IMR-90 (cell line): ENCODE results near the gene KRT77. TPM values are rescaled to one million over a fixed set of nuclear protein-coding genes. Genes with fewer than 3 reads are reported as not detected.

Experiments
- ATAC-seq: fragments of 200-7000 bp; cut with Tn5 transposase; 2 replicates; pipeline ENCODE4 v1.9.1; 2020; ENCODE audit warnings: low read depth, mild to moderate bottlenecking, moderate library complexity
- BruUV-seq: library from RNA; stranded (reverse); fragments of 400-500 nt; replicated peaks from 2 replicates; lab custom pipeline; 2021; lab: Mats Ljungman, UMichigan
- CTCF ChIA-PET: fragments of 300-600 bp; formaldehyde crosslinking; extraction: SDS; loops from one replicate; lab custom pipeline; 2021; ENCODE audit warnings: antibody characterized with exemption; lab: Yijun Ruan, JAX
- POLR2A ChIA-PET: fragments of 300-600 bp; sonication (Branson Sonifier 250); formaldehyde crosslinking; loops from one replicate; lab custom pipeline; 2022; ENCODE audit warnings: antibody characterized with exemption; ENCODE audit not compliant: unreplicated experiment; lab: Charles Lee
- DNase-seq: peaks from one replicate; pipeline ENCODE4 v3.0.0; 2013
- H2AFZ ChIP-seq: replicated peaks from 2 replicates; pipeline ENCODE3; 2013; ENCODE audit warnings: low read length, mild to moderate bottlenecking; ENCODE audit not compliant: poor library complexity
- H2AK5ac ChIP-seq: 2 replicates; pipeline ENCODE4 v1.6.1; 2013; ENCODE audit warnings: low read depth, low read length, inconsistent platforms
- H2AK9ac ChIP-seq: replicated peaks from 2 replicates; pipeline ENCODE3; 2013; ENCODE audit warnings: mild to moderate bottlenecking, low read depth, low read length, moderate library complexity; ENCODE audit not compliant: poor library complexity
- H2BK120ac ChIP-seq: 2 replicates; pipeline ENCODE4 v1.6.1; 2013; ENCODE audit warnings: low read depth, low read length, inconsistent platforms
- H2BK15ac ChIP-seq: 3 replicates; pipeline ENCODE4 v1.6.1; 2013; ENCODE audit warnings: low read depth, low read length, inconsistent platforms
- H2BK20ac ChIP-seq: 2 replicates; pipeline ENCODE4 v1.6.1; 2013; ENCODE audit warnings: low read depth, mild to moderate bottlenecking, inconsistent platforms, low read length, moderate library complexity
- H2BK5ac ChIP-seq: 2 replicates; pipeline ENCODE4 v1.6.1; 2013; ENCODE audit warnings: mild to moderate bottlenecking, low read depth, low read length, inconsistent platforms; ENCODE audit not compliant: poor library complexity, severe bottlenecking
- H3K14ac ChIP-seq: replicated peaks from 2 replicates; pipeline ENCODE4 v1.6.1; 2013; ENCODE audit warnings: low read depth, low read length, inconsistent platforms
- H3K18ac ChIP-seq: 2 replicates; pipeline ENCODE4 v1.6.1; 2013; ENCODE audit warnings: low read depth, low read length, control low read depth
- H3K23ac ChIP-seq: 2 replicates; pipeline ENCODE4 v1.6.1; 2013; ENCODE audit warnings: low read depth, low read length, inconsistent platforms
- H3K27ac ChIP-seq: 2 replicates; pipeline ENCODE4 v1.5.1; 2013; ENCODE audit warnings: mild to moderate bottlenecking, control low read depth, low read length; ENCODE audit not compliant: insufficient read depth
- H3K27me3 ChIP-seq: 2 replicates; pipeline ENCODE4 v1.6.1; 2013; ENCODE audit warnings: low read length; ENCODE audit not compliant: control insufficient read depth, insufficient read depth
- H3K36me3 ChIP-seq: 2 replicates; pipeline ENCODE4 v1.6.1; 2013; ENCODE audit warnings: low read length, mixed read lengths; ENCODE audit not compliant: control insufficient read depth, insufficient read depth
- H3K4ac ChIP-seq: 2 replicates; pipeline ENCODE4 v1.6.1; 2013; ENCODE audit warnings: low read depth, low read length, inconsistent platforms
- H3K4me1 ChIP-seq: 2 replicates; pipeline ENCODE4 v1.6.1; 2013; ENCODE audit warnings: low read length, mixed read lengths; ENCODE audit not compliant: control insufficient read depth, insufficient read depth
- H3K4me2 ChIP-seq: 2 replicates; pipeline ENCODE4 v1.6.1; 2013; ENCODE audit warnings: low read depth, mild to moderate bottlenecking, control low read depth, low read length, moderate library complexity
- H3K4me3 ChIP-seq: 2 replicates; pipeline ENCODE4 v1.5.1; 2013; ENCODE audit warnings: low read depth, mild to moderate bottlenecking, control low read depth, low read length, moderate library complexity; ENCODE audit not compliant: insufficient read depth
- H3K56ac ChIP-seq: 2 replicates; pipeline ENCODE4 v1.6.1; 2013; ENCODE audit warnings: low read length, inconsistent platforms; ENCODE audit not compliant: insufficient read depth; ENCODE audit errors: extremely low read depth
- H3K79me1 ChIP-seq, 2 experiments: 2 replicates each; pipeline ENCODE4 v1.6.1; 2013; ENCODE audit warnings: low read length in 2 of 2, inconsistent platforms in 1 of 2, low read depth in 1 of 2
- H3K9ac ChIP-seq: 2 replicates; pipeline ENCODE4 v1.6.1; 2013; ENCODE audit warnings: low read depth, low read length, control low read depth
- H3K9me1 ChIP-seq: 2 replicates; pipeline ENCODE4 v1.6.1; 2013; ENCODE audit warnings: low read length, inconsistent platforms; ENCODE audit not compliant: insufficient read depth
- H3K9me3 ChIP-seq: 2 replicates; pipeline ENCODE4 v1.6.1; 2013; ENCODE audit warnings: low read length; ENCODE audit not compliant: control insufficient read depth, insufficient read depth
- H4K20me1 ChIP-seq: 2 replicates; pipeline ENCODE4 v1.6.1; 2013; ENCODE audit warnings: low read length, inconsistent platforms; ENCODE audit not compliant: insufficient read depth
- H4K5ac ChIP-seq: 2 replicates; pipeline ENCODE4 v1.6.1; 2013; ENCODE audit warnings: mild to moderate bottlenecking, low read depth, low read length, control low read depth
- H4K8ac ChIP-seq, 2 experiments: 2 replicates each; pipeline ENCODE4 v1.6.1; 2013; ENCODE audit warnings: low read depth in 2 of 2, low read length in 2 of 2, control low read depth in 1 of 2, inconsistent platforms in 1 of 2
- H4K91ac ChIP-seq: 2 replicates; pipeline ENCODE4 v1.6.1; 2013; ENCODE audit warnings: low read depth, low read length, inconsistent platforms; ENCODE audit not compliant: insufficient read depth
- BHLHE40 ChIP-seq: fragments of 150-350 bp; IDR thresholded peaks from 2 replicates; pipeline ENCODE4 v1.6.1; 2016; ENCODE audit warnings: mild to moderate bottlenecking, low read depth, low read length
- CEBPB ChIP-seq: IDR thresholded peaks from 2 replicates; pipeline ENCODE4 v1.6.1; 2012; ENCODE audit warnings: low read depth, low read length, improper control_type of control experiment
- CHD1 ChIP-seq: IDR thresholded peaks from 2 replicates; pipeline ENCODE4 v1.6.1; 2012; ENCODE audit warnings: low read depth, low read length, improper control_type of control experiment
- FOS ChIP-seq: fragments of 150-350 bp; IDR thresholded peaks from 2 replicates; pipeline ENCODE4 v1.6.1; 2016; ENCODE audit warnings: low read depth, low read length
- MAFK ChIP-seq: IDR thresholded peaks from 2 replicates; pipeline ENCODE4 v1.6.1; 2012; ENCODE audit warnings: low read depth, low read length, improper control_type of control experiment
- MAZ ChIP-seq: IDR thresholded peaks from 2 replicates; pipeline ENCODE4 v1.6.1; 2012; ENCODE audit warnings: low read depth, mild to moderate bottlenecking, low read length, improper control_type of control experiment, moderate library complexity, borderline replicate concordance
- MXI1 ChIP-seq: IDR thresholded peaks from 2 replicates; pipeline ENCODE4 v1.6.1; 2012; ENCODE audit warnings: low read depth, mild to moderate bottlenecking, low read length, moderate library complexity, borderline replicate concordance
- NFE2L2 ChIP-seq: fragments of 150-350 bp; IDR thresholded peaks from 2 replicates; pipeline ENCODE4 v1.6.1; 2016; ENCODE audit warnings: low read depth, mild to moderate bottlenecking, low read length
- POLR2A ChIP-seq: IDR thresholded peaks from 2 replicates; pipeline ENCODE4 v1.6.1; 2012; ENCODE audit warnings: mild to moderate bottlenecking, low read depth, low read length
- RAD21 ChIP-seq: IDR thresholded peaks from 2 replicates; pipeline ENCODE4 v1.6.1; 2012; ENCODE audit warnings: low read length, improper control_type of control experiment
- RCOR1 ChIP-seq: IDR thresholded peaks from 2 replicates; pipeline ENCODE4 v1.6.1; 2012; ENCODE audit warnings: mild to moderate bottlenecking, low read length, improper control_type of control experiment; ENCODE audit not compliant: insufficient replicate concordance
- RFX5 ChIP-seq: IDR thresholded peaks from 2 replicates; pipeline ENCODE4 v1.8.0; 2012; ENCODE audit warnings: low read depth, mild to moderate bottlenecking, low read length, moderate library complexity
- SMC3 ChIP-seq: fragments of 150-350 bp; IDR thresholded peaks from 2 replicates; pipeline ENCODE4 v1.6.1; 2016; ENCODE audit warnings: low read depth, mild to moderate bottlenecking, antibody characterized with exemption, low read length, moderate library complexity
- WGBS, 2 experiments: methylation state at CpG; one replicate each; pipeline versions ENCODE4 v1.1.5 to v1.1.7; 2013; ENCODE audit warnings: missing lambda C conversion rate in 2 of 2; ENCODE audit not compliant: insufficient read length in 1 of 2; ENCODE audit errors: extremely low coverage in 2 of 2; 5-methylcytosine and 5-hydroxymethylcytosine counted together
- dilution Hi-C: fragments of 300-500 bp; cut with HindIII; formaldehyde crosslinking; loops from one replicate; pipeline ENCODE4 v1.14.3; 2018; ENCODE audit warnings: low sequenced_read_pairs; ENCODE audit not compliant: unreplicated experiment
- in situ Hi-C: fragments of 300-500 bp; cut with MboI; formaldehyde crosslinking; loops from 3 replicates; pipeline ENCODE4 v1.14.3; 2019; ENCODE audit warnings: low sequenced_read_pairs, inconsistent platforms, mixed read lengths
- intact Hi-C: fragments of 100-400 bp; cut with micrococcal nuclease; formaldehyde crosslinking; loops from 2 replicates; pipeline ENCODE4 v1.10.0; 2022
- polyA plus RNA-seq, 3 experiments: library from polyadenylated mRNA; depleted of rRNA; stranded (reverse); fragments of >200 nt; gene quantifications; 2 replicates each; pipeline ENCODE4 v1.2.3, GENCODE V29; 2012; ENCODE audit warnings: low replicate concordance in 1 of 3
- total RNA-seq: library from RNA; depleted of rRNA; stranded (reverse); fragments of >200 nt; gene quantifications from 2 replicates; pipeline ENCODE4 v1.2.3, GENCODE V29; 2012
- TF ChIP-seq, protein P1 (sequence below): conservative IDR thresholded peaks from 2 replicates; pipeline ENCODE4 v1.5.1; 2012; ENCODE audit warnings: mild to moderate bottlenecking, low read depth, low read length, improper control_type of control experiment
- TF ChIP-seq, protein P2 (sequence below): fragments of 150-350 bp; IDR thresholded peaks from 2 replicates; pipeline ENCODE4 v1.6.1; 2017; ENCODE audit warnings: mild to moderate bottlenecking, antibody characterized with exemption, low read length, low read depth
- TF ChIP-seq, protein P3 (sequence below): fragments of 150-350 bp; IDR thresholded peaks from 2 replicates; pipeline ENCODE4 v1.6.1; 2016; ENCODE audit warnings: low read depth, mild to moderate bottlenecking, low read length, moderate library complexity, borderline replicate concordance

KRT77 gene
- total and polyA plus RNA-seq, 2 of the 4 experiments (the other 2 are of a cell fraction), result not detected

DNA sequence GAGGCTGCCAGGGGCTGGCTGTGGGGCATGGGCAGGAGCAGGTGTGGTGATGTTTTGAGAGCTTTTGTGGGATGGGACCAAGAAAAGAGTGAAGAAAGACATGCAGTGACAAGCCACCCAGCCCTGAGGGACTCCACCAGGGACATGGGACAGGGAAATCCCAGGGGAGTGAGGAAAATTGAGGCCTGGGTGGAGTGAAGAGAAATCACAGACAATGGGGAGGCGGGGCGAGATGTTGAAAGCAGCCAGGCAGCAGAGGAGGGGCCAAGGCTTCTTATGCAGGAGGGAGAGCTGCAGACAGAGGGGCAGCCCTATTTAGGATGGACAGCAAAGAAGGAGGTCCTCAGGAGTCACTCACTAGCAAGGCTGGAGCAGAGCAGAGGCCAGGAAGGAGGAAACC is 18.9 kb downstream of the KRT77 start:
- BruUV-seq, result no TSS peak
- CTCF ChIA-PET, result no interaction called here

More for the DNA sequence above, 18.9 kb downstream of the KRT77 start:
- Histone ChIP-seq H4K5ac (no peak overlapping the region), H3K14ac (no peak overlapping the region), H3K9me3 (no peaks in the 10 kb centered on the region), H3K79me1 (no peaks in the 10 kb centered on the region), H3K4me2 (no peak overlapping the region), H2BK5ac (no peak overlapping the region), H2BK120ac (no peak overlapping the region), H2BK20ac (no peak overlapping the region), H2AK5ac (no peak overlapping the region), H3K18ac (no peak overlapping the region), H3K27ac (no peak overlapping the region), H4K91ac (no peak overlapping the region), H2BK15ac (no peak overlapping the region), H3K4ac (no peak overlapping the region), H3K4me1 (no peaks in the 10 kb centered on the region), H3K27me3 (peaks cover 35% of the 10 kb centered on the region), H4K8ac (no peak overlapping the region), H4K20me1 (no peaks in the 10 kb centered on the region), H2AFZ (no peak overlapping the region), H3K56ac (no peak overlapping the region), H3K23ac (no peak overlapping the region), H3K9me1 (no peaks in the 10 kb centered on the region), H3K9ac (no peak overlapping the region), H3K36me3 (no peaks in the 10 kb centered on the region), H2AK9ac (no peak overlapping the region), H3K4me3 (no peak overlapping the region)
- intact Hi-C loops, result no loop called here
- dilution Hi-C loops, result no loop called here
- DNase-seq (no peak), ATAC-seq (no peak)
- no peak for TF ChIP-seq CHD1
- no peak for TF ChIP-seq SMC3
- TF ChIP-seq RFX5, result no peak
- no peak for TF ChIP-seq FOS
- no peak for TF ChIP-seq BHLHE40
- no peak for TF ChIP-seq RAD21
- TF ChIP-seq CEBPB, result no peak
- no peak for TF ChIP-seq POLR2A
- TF ChIP-seq NFE2L2, result no peak
- TF ChIP-seq MXI1, result no peak
- no peak for TF ChIP-seq MAZ
- no peak for TF ChIP-seq RCOR1
- TF ChIP-seq, protein P1, sequence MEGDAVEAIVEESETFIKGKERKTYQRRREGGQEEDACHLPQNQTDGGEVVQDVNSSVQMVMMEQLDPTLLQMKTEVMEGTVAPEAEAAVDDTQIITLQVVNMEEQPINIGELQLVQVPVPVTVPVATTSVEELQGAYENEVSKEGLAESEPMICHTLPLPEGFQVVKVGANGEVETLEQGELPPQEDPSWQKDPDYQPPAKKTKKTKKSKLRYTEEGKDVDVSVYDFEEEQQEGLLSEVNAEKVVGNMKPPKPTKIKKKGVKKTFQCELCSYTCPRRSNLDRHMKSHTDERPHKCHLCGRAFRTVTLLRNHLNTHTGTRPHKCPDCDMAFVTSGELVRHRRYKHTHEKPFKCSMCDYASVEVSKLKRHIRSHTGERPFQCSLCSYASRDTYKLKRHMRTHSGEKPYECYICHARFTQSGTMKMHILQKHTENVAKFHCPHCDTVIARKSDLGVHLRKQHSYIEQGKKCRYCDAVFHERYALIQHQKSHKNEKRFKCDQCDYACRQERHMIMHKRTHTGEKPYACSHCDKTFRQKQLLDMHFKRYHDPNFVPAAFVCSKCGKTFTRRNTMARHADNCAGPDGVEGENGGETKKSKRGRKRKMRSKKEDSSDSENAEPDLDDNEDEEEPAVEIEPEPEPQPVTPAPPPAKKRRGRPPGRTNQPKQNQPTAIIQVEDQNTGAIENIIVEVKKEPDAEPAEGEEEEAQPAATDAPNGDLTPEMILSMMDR, result no peak
- TF ChIP-seq, protein P2, sequence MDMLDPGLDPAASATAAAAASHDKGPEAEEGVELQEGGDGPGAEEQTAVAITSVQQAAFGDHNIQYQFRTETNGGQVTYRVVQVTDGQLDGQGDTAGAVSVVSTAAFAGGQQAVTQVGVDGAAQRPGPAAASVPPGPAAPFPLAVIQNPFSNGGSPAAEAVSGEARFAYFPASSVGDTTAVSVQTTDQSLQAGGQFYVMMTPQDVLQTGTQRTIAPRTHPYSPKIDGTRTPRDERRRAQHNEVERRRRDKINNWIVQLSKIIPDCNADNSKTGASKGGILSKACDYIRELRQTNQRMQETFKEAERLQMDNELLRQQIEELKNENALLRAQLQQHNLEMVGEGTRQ, result no peak
- TF ChIP-seq, protein P3, sequence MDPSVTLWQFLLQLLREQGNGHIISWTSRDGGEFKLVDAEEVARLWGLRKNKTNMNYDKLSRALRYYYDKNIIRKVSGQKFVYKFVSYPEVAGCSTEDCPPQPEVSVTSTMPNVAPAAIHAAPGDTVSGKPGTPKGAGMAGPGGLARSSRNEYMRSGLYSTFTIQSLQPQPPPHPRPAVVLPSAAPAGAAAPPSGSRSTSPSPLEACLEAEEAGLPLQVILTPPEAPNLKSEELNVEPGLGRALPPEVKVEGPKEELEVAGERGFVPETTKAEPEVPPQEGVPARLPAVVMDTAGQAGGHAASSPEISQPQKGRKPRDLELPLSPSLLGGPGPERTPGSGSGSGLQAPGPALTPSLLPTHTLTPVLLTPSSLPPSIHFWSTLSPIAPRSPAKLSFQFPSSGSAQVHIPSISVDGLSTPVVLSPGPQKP, result no peak
- TF ChIP-seq MAFK, result no peak
- in situ Hi-C loops, result no loop called here
- POLR2A ChIA-PET, result no interaction called here
- WGBS, 2 experiments, result 30% methylated on average over 2 of the region's 2 CpGs; no CpG with 5 or more reads in 1 of the 2 experiments
